GM12864 (cell line): ENCODE measurements around the gene MMP14.
"Not testable (repeated sequence)": the region's sequence is repeated elsewhere in the genome, so short reads cannot be mapped to it uniquely, and the experiment has no call there.

Source experiments
- DNase-seq: peaks from one replicate; pipeline ENCODE4 v3.0.0-alpha.2; 2011; ENCODE audit warnings: low read depth
- H3K4me3 ChIP-seq: 2 replicates; pipeline ENCODE4 v1.5.1; 2011; ENCODE audit warnings: mild to moderate bottlenecking, low read depth, low read length, control low read depth
- TF ChIP-seq, protein P1 (sequence below): IDR thresholded peaks from 2 replicates; pipeline ENCODE4 v1.5.1; 2011; ENCODE audit warnings: low read depth, mild to moderate bottlenecking, moderate library complexity, low read length, control low read depth, inconsistent platforms; ENCODE audit errors: missing control alignments

The MMP14 gene

DNA sequence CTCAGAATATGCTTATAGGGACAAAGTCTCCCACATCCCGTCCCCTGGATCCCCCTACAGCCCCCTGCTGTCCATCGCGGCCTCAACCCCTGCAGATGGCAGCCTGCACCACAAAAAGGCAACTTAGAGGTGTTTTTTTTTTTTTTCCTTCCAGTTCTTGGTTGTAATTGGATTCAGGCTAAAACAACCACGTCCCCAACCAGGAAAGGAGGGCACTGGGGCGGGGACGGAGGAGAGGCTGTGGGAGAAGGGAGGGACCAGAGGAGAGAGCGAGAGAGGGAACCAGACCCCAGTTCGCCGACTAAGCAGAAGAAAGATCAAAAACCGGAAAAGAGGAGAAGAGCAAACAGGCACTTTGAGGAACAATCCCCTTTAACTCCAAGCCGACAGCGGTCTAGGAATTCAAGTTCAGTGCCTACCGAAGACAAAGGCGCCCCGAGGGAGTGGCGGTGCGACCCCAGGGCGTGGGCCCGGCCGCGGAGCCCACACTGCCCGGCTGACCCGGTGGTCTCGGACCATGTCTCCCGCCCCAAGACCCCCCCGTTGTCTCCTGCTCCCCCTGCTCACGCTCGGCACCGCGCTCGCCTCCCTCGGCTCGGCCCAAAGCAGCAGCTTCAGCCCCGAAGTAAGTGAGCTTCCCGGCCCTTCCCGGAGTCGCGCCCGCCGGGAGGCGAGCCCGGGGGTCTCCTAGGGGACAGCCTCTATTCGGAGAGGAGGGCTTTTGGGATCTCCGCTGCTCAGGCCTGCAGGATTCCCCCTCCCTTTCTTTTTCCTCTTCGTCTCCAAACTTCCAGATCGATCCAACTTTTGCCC lies at the start of gene MMP14:
Gene MMP14 (plus strand): TSS at position 285 of the 813 bp plus-strand sequence. CDS start 233 bp downstream, at position 518.
- TF ChIP-seq, protein P1, sequence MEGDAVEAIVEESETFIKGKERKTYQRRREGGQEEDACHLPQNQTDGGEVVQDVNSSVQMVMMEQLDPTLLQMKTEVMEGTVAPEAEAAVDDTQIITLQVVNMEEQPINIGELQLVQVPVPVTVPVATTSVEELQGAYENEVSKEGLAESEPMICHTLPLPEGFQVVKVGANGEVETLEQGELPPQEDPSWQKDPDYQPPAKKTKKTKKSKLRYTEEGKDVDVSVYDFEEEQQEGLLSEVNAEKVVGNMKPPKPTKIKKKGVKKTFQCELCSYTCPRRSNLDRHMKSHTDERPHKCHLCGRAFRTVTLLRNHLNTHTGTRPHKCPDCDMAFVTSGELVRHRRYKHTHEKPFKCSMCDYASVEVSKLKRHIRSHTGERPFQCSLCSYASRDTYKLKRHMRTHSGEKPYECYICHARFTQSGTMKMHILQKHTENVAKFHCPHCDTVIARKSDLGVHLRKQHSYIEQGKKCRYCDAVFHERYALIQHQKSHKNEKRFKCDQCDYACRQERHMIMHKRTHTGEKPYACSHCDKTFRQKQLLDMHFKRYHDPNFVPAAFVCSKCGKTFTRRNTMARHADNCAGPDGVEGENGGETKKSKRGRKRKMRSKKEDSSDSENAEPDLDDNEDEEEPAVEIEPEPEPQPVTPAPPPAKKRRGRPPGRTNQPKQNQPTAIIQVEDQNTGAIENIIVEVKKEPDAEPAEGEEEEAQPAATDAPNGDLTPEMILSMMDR = no peak
- no peak for DNase-seq
- H3K4me3 ChIP-seq = no peak within 1 kb of the TSS

DNA sequence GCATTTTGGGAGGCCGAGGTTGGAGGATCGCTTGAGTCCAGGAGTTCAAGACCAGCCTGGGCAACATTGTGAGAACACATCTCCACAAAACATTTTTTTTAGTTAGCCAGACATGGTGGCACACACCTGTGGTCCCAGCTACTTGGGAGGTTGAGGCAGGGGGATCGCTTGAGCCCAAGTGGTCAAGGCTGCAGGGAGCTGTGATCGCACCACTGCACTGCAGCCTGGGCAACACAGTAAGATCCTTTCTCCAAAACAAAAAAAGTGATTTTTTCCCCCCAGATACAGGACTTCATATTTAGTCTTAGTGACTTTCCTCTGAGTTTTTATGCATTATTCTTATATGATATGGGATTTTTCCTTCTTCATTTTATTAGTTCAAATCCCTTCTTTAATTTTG lies 49.7 kb upstream of the MMP14 start:
- TF ChIP-seq, protein P1 = no peak
- DNase-seq = no peak
- H3K4me3 ChIP-seq = no peak overlapping the region

DNA sequence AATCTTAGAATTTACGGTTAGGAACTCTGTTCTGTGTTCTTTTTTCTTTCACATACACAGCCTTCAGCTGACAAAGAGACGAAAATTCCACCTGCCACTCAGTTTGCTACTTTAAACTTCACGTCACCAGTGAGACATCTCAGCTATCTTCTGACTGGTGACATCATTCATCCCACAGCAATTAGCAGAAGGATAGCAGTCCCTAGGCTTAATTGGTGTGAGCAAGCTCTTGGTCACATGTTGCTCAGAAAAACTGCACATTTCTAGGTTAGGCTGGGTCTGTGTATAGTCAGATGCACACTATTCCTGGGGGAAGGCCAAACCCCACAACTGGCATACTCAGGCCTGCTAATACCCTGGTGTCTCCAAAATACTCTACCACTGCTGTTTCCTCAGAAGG lies 45.1 kb upstream of the MMP14 start:
- TF ChIP-seq, protein P1 = no peak
- H3K4me3 ChIP-seq = no peak overlapping the region
- DNase-seq = no peak

DNA sequence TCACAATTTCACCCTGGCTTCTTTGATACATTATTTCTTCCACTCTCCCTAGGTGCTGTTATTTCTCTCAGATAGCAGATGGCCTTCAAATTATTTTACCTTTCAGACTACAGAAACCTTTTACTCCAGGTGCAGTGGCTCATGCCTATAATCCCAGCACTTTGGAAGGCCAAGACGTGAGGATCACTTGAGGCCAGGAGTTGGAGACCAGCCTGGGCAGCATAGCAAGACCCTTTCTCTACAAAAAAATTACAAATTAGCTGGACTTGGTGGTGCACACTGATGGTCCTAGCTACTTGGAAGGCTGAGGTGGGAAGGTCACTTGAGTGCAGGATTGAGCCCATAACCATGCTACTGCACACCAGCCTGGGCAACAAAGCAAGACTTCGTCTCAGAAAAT lies 44.2 kb upstream of the MMP14 start:
- no peak overlapping the region for H3K4me3 ChIP-seq
- TF ChIP-seq, protein P1 = no peak

DNA sequence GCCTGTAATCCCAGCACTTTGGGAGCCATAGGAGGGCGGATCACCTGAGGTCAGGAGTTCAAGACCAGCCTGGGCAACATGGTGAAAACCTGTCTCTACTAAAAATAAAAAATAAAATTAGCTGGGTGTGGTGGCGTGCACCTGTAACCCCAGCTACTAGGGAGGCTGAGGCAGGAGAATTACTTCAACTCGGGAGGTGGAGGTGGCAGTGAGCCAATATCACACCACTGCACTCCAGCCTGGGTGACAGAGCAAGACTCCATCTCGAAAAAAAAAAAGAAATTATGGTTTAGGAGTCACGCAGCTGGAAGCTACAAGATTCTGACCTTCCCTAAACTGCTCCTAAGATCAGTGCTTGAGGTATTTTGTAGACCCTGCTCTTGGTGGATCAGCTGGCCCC lies 42.8 kb upstream of the MMP14 start:
- not testable (repeated sequence) for H3K4me3 ChIP-seq, DNase-seq

More for the DNA sequence above, 44.2 kb upstream of the MMP14 start:
- no peak for DNase-seq

DNA sequence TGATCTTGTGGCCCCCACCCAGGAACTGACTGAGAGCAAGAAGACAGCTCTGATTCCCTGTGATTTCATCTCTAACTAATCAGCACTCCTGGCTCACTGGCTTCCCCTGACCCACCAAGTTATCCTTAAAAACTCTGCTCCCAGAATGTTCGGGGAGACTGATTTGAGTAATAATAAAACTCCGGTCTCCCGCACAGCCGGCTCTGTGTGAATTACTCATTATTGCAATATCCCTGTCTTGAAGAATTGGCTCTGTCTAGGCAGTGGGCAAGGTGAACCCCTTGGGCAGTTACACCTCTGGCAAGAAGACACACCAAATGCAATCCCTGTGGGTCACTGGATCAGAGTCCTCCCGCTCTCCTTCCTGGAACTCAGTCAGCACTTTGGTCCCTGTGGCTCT lies 42.4 kb upstream of the MMP14 start:
- H3K4me3 ChIP-seq = no peak overlapping the region
- TF ChIP-seq, protein P1 = no peak
- DNase-seq = no peak

DNA sequence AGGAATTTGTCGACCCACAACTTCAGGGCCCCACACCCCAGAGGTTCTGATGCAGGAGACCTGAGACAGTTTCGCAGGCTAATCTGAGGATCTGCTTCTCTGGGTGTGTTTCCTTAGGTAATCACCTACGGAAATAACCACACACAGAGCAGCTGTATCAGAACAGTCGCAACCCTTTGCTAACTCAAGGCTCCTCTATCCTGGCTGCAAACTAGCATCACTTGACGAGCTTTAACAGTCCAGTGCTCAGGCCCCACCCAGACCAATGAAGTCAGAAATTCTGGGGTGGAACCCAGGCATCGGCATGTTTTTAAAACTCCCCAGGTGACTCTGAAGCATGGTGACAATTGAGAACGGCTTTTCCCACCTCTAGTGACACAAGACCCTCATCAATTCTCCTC lies 41.8 kb upstream of the MMP14 start:
- no peak overlapping the region for H3K4me3 ChIP-seq
- peak; percentile 87 for DNase-seq
- TF ChIP-seq, protein P1 = no peak
